Right renal cortex interstitium (tissue), 3 donors: ENCODE measurements around the gene OGFOD1. TPM values are rescaled to one million over a fixed set of nuclear protein-coding genes. Genes with fewer than 3 reads are reported as not detected.

Source experiments
- DNase-seq, 3 donors: peaks; one replicate each; pipeline ENCODE4 v3.0.0-alpha.2; 2013; ENCODE audit warnings: low read depth in 3 of 3, low spot score in 2 of 3
- polyA plus RNA-seq, 3 donors: library from polyadenylated mRNA; unstranded; fragments of 120-200 nt; gene quantifications; one replicate each; pipeline ENCODE4 v1.2.1, GENCODE V29; 2013; ENCODE audit not compliant: insufficient read length in 3 of 3

Gene OGFOD1
- polyA plus RNA-seq, 3 donors: 36.2 to 38.5 (median 36.3) TPM

DNA sequence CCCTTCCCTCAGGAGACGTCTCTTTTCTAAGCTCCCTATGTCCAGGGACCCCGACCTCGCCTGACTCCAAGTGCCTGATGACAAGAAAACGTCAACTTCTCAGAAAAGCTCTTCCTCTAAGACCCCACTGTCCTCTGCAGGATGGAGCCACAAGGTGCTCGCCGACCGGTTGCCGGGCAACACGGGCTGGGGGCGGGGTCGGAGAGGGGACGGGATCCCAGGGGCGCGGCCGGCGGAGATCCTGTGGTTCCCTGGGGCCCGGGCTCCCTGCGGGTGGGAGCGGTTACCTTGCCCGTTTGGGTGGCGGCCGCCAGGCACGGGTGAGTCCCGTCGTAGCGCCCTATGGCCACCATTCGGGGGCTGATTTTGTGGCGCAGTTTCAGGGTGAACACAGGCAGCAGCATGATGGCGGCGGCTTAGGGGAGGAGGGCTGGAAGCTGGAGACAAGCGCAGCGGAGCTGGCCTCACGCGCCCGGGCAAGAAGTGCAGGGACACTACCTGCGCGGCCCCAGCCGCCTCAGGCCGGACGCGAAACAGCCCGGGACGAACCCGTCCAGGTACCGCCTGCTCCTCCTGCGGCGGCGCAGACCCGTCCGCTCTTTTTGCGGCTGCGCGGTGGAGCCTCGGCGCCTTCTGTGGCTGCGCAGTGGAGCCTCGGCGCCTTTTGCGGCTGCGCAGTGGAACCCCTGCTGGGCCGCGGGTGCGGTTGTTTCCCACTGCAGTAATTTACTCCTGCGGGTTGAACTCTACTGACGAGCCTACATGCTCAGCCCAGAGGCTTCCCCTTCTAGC is 68.3 kb downstream of the OGFOD1 start, which contains the start of gene BBS2:
Gene BBS2, minus strand, starts transcription at position 566 of the 792 bp plus-strand sequence. Its CDS starts 162 bp downstream, at position 404.
- DNase-seq: peak; percentile 54 to 80 (median 62)

DNA sequence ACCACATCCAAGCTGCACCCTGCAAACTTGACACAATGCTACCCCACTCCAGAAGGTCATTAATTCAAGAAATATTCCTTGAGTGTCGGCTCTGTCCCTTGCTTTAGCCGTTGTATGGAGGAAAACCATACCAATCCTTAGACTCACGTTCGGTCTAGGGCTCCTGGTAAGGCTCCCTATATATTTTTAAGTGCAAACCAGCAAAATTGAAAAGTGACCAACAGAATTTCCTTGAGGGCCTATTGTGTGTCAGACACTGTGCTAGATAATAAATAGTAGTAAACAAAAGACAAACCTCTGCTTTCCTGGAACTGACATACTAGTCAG is 68.9 kb downstream of the OGFOD1 start:
- DNase-seq: no peak

DNA sequence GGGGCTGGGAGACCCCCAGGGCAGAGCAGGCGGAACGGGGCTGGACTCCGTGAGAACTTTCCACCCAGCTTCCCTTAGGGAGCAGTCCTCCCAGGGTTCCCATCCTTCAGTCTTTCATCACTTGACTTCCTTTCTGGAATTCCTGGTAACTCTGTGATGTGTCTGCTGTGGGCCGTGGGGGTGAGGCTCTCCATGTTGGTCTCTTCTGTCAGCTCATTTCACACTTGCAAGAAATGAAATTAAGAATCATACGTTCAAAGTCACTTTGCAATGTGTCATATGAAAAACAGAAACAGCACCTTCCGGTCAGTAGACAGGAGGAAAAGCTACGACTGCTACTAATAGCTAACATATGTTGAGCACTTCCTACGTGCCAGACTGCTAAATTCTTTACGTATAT is 73.9 kb downstream of the OGFOD1 start:
- no peak for DNase-seq

Other genes with a start within 250 kb of the OGFOD1 start
- gene AMFR, start 26.0 kb upstream of the OGFOD1 start, polyA plus RNA-seq: 100 to 1,000 TPM; 147 to 150 (median 149) TPM
- gene NUDT21, start 222 bp upstream of the OGFOD1 start, polyA plus RNA-seq: 100 to 1,000 TPM; 133 to 153 (median 147) TPM
- 100 to 1,000 TPM; 109 to 120 (median 115) TPM for gene BBS2, start 68.5 kb downstream of the OGFOD1 start, polyA plus RNA-seq
- not detected for gene MT4, start 113.5 kb downstream of the OGFOD1 start, polyA plus RNA-seq
- 1 to 10 TPM; 1.1 to 1.6 (median 1.2) TPM for gene MT3, start 138.0 kb downstream of the OGFOD1 start, polyA plus RNA-seq
- 10 to 100 TPM; 19.4 to 22.9 (median 20.3) TPM for gene MT2A, start 157.0 kb downstream of the OGFOD1 start, polyA plus RNA-seq
- gene MT1E, start 174.2 kb downstream of the OGFOD1 start, polyA plus RNA-seq: 10 to 100 TPM; 20.7 to 35.2 (median 24.9) TPM
- gene MT1M, start 181.1 kb downstream of the OGFOD1 start, polyA plus RNA-seq: not detected
- not detected for gene MT1A, start 187.1 kb downstream of the OGFOD1 start, polyA plus RNA-seq
- gene MT1B, start 200.3 kb downstream of the OGFOD1 start, polyA plus RNA-seq: not detected
- 10 to 100 TPM; 49.5 to 56.3 (median 54.3) TPM for gene MT1F, start 206.4 kb downstream of the OGFOD1 start, polyA plus RNA-seq
- gene MT1G, start 216.5 kb downstream of the OGFOD1 start, polyA plus RNA-seq: 10 to 100 TPM; 20.7 to 74.0 (median 51.1) TPM
- gene MT1H, start 218.3 kb downstream of the OGFOD1 start, polyA plus RNA-seq: 10 to 100 TPM in 2 of 3 donors, 1 to 10 TPM in 1; 3.8 to 23.4 (median 12.6) TPM
- 10 to 100 TPM; 24.8 to 34.0 (median 26.2) TPM for gene MT1X, start 230.9 kb downstream of the OGFOD1 start, polyA plus RNA-seq